ENCODE results near the gene ILF3. TPM values are rescaled to one million over a fixed set of nuclear protein-coding genes. Genes with fewer than 3 reads are reported as not detected.

Gene ILF3
- total RNA-seq, 1 experiment from 2014 or later: 326 TPM

- DNase-seq: no peak
- Histone ChIP-seq H3K27ac (no peak overlapping the region), H3K36me3 (ENCODE audit: low read depth) (peaks cover 71% of the 10 kb centered on the region), H2AFZ (no peak overlapping the region), H3K4me3 (no peak overlapping the region), H3K79me2 (ENCODE audit: low read depth) (peaks cover 69% of the 10 kb centered on the region), H3K9me2 (ENCODE audit: insufficient read depth) (no peaks in the 10 kb centered on the region), H3K4me1 (replicated peaks; ENCODE audit: insufficient read depth) (no peaks in the 10 kb centered on the region), H3K9me3 (ENCODE audit: insufficient read depth, low read depth) (no peaks in the 10 kb centered on the region), H3F3A (ENCODE audit: insufficient read depth, low read depth) (peaks cover 76% of the 10 kb centered on the region), H3K4me2 (no peak overlapping the region), H4K20me1 (ENCODE audit: insufficient read depth) (peaks cover 92% of the 10 kb centered on the region), H3K27me3 (ENCODE audit: insufficient read depth, low read depth) (no peaks in the 10 kb centered on the region)
- CTCF ChIA-PET: no interaction called here
- BruUV-seq (replicated peaks): no TSS peak
- POLR2A ChIA-PET (ENCODE audit: unreplicated experiment): no interaction called here
- intact Hi-C loops (cut with micrococcal nuclease; ENCODE audit: unreplicated experiment): no loop called here
- TF ChIP-seq EZH2 (IDR thresholded peaks at IDR 0.05; ENCODE audit: low read depth) (no peak), CTCF (conservative IDR thresholded peaks at IDR 0.05) (no peak)
Measured at GRCh38 chr19:10678813-10679212, 24.7 kb downstream of the ILF3 start.

GRCh38 chr19:10679743-10680142 is 25.6 kb downstream of the ILF3 start:
- intact Hi-C loops (cut with micrococcal nuclease; ENCODE audit: unreplicated experiment): no loop called here
- Histone ChIP-seq H3K4me2 (no peak overlapping the region), H3K4me3 (no peak overlapping the region), H3K9me2 (ENCODE audit: insufficient read depth) (no peaks in the 10 kb centered on the region), H3K27ac (no peak overlapping the region), H3F3A (ENCODE audit: insufficient read depth, low read depth) (peaks cover 70% of the 10 kb centered on the region), H3K36me3 (ENCODE audit: low read depth) (peaks cover 77% of the 10 kb centered on the region), H3K4me1 (replicated peaks; ENCODE audit: insufficient read depth) (no peaks in the 10 kb centered on the region), H3K9me3 (ENCODE audit: insufficient read depth, low read depth) (no peaks in the 10 kb centered on the region), H3K27me3 (ENCODE audit: insufficient read depth, low read depth) (no peaks in the 10 kb centered on the region), H2AFZ (no peak overlapping the region), H4K20me1 (ENCODE audit: insufficient read depth) (peaks cover 91% of the 10 kb centered on the region), H3K79me2 (ENCODE audit: low read depth) (peaks cover 60% of the 10 kb centered on the region)
- ChIA-PET CTCF (interaction anchor here (0.6 kb wide), 1 partner anchor 156 kb away, joined by 3 read pairs; no protein-coding TSS in a partner anchor), POLR2A (ENCODE audit: unreplicated experiment) (no interaction called here)
- DNase-seq: no peak
- BruUV-seq (replicated peaks): no TSS peak
- TF ChIP-seq EZH2 (IDR thresholded peaks at IDR 0.05; ENCODE audit: low read depth): no peak
- no peak for TF ChIP-seq CTCF (conservative IDR thresholded peaks at IDR 0.05)

GRCh38 chr19:10680545-10681135 is 26.5 kb downstream of the ILF3 start:
- no peak for DNase-seq
- no TSS peak for BruUV-seq (replicated peaks)
- H3K79me2 ChIP-seq (ENCODE audit: low read depth): peaks cover 51% of the 10 kb centered on the region
- ChIA-PET POLR2A (ENCODE audit: unreplicated experiment) (no interaction called here), CTCF (no interaction called here)
- no peak overlapping the region for H3K4me2 ChIP-seq
- H2AFZ ChIP-seq: no peak overlapping the region
- TF ChIP-seq CTCF (conservative IDR thresholded peaks at IDR 0.05): no peak
- TF ChIP-seq EZH2 (IDR thresholded peaks at IDR 0.05; ENCODE audit: low read depth): no peak
- H3K36me3 ChIP-seq (ENCODE audit: low read depth): peaks cover 79% of the 10 kb centered on the region
- H4K20me1 ChIP-seq (ENCODE audit: insufficient read depth): peaks cover 91% of the 10 kb centered on the region
- H3F3A ChIP-seq (ENCODE audit: insufficient read depth, low read depth): peaks cover 61% of the 10 kb centered on the region
- no peak overlapping the region for H3K27ac ChIP-seq
- no peaks in the 10 kb centered on the region for H3K27me3 ChIP-seq (ENCODE audit: insufficient read depth, low read depth)
- H3K4me1 ChIP-seq (replicated peaks; ENCODE audit: insufficient read depth): no peaks in the 10 kb centered on the region
- intact Hi-C loops (cut with micrococcal nuclease; ENCODE audit: unreplicated experiment): no loop called here
- no peaks in the 10 kb centered on the region for H3K9me3 ChIP-seq (ENCODE audit: insufficient read depth, low read depth)
- no peak overlapping the region for H3K4me3 ChIP-seq
- no peaks in the 10 kb centered on the region for H3K9me2 ChIP-seq (ENCODE audit: insufficient read depth)

All from PC-9 (cell line).